H9 (cell line): Measurements from ENCODE around the gene MYNN. TPM values are rescaled to one million over a fixed set of nuclear protein-coding genes. Genes with fewer than 3 reads are reported as not detected.

Experiments
- DNase-seq: peaks from one replicate; pipeline ENCODE4 v3.0.0-alpha.2; 2017
- H2AFZ ChIP-seq: one replicate; pipeline ENCODE4 v1.6.1; 2013; ENCODE audit warnings: mild to moderate bottlenecking, low read length, control low read depth, moderate library complexity
- H2AK5ac ChIP-seq: 2 replicates; pipeline ENCODE4 v1.6.1; 2013; ENCODE audit warnings: low read length, control low read depth, mixed read lengths; ENCODE audit not compliant: insufficient read length
- H2BK120ac ChIP-seq: one replicate; pipeline ENCODE4 v1.6.1; 2013; ENCODE audit warnings: low read depth, mild to moderate bottlenecking, low read length, control low read depth, inconsistent platforms; ENCODE audit not compliant: poor library complexity, severe bottlenecking
- H2BK12ac ChIP-seq: 2 replicates; pipeline ENCODE4 v1.6.1; 2013; ENCODE audit warnings: low read length, control low read depth, mixed read lengths, low read depth; ENCODE audit not compliant: insufficient read length
- H2BK15ac ChIP-seq: 2 replicates; pipeline ENCODE4 v1.6.1; 2013; ENCODE audit warnings: low read depth, low read length, control low read depth
- H2BK20ac ChIP-seq: one replicate; pipeline ENCODE4 v1.6.1; 2013; ENCODE audit warnings: low read depth, mild to moderate bottlenecking, low read length, control low read depth, inconsistent platforms; ENCODE audit not compliant: poor library complexity, severe bottlenecking
- H2BK5ac ChIP-seq: 2 replicates; pipeline ENCODE4 v1.6.1; 2013; ENCODE audit warnings: low read length, control low read depth, mixed read lengths; ENCODE audit not compliant: insufficient read length
- H3K14ac ChIP-seq: 2 replicates; pipeline ENCODE4 v1.6.1; 2013; ENCODE audit warnings: low read length, control low read depth; ENCODE audit not compliant: insufficient read depth
- H3K18ac ChIP-seq: 2 replicates; pipeline ENCODE4 v1.6.1; 2013; ENCODE audit warnings: low read depth, mild to moderate bottlenecking, mixed read lengths, low read length, control low read depth; ENCODE audit not compliant: insufficient read length
- H3K23ac ChIP-seq: 2 replicates; pipeline ENCODE4 v1.6.1; 2013; ENCODE audit warnings: low read length, control low read depth, mixed read lengths, low read depth; ENCODE audit not compliant: insufficient read length
- H3K23me2 ChIP-seq: 2 replicates; pipeline ENCODE4 v1.6.1; 2013; ENCODE audit warnings: low read depth, mild to moderate bottlenecking, mixed read lengths, low read length, control low read depth; ENCODE audit not compliant: insufficient read length, poor library complexity, severe bottlenecking
- H3K27ac ChIP-seq: 2 replicates; pipeline ENCODE4 v1.5.1; 2013; ENCODE audit warnings: low read length, control low read depth, mixed read lengths, low read depth; ENCODE audit not compliant: insufficient read length
- H3K27me3 ChIP-seq: 2 replicates; pipeline ENCODE4 v1.6.1; 2013; ENCODE audit warnings: low read length, control low read depth, inconsistent platforms; ENCODE audit not compliant: insufficient read depth
- H3K4ac ChIP-seq: 2 replicates; pipeline ENCODE4 v1.6.1; 2013; ENCODE audit warnings: low read depth, mild to moderate bottlenecking, control low read depth, inconsistent platforms, low read length, moderate library complexity
- H3K4me1 ChIP-seq: 2 replicates; pipeline ENCODE4 v1.6.1; 2013; ENCODE audit warnings: low read length, control low read depth, inconsistent platforms; ENCODE audit not compliant: insufficient read depth
- H3K4me2 ChIP-seq: 2 replicates; pipeline ENCODE4 v1.6.1; 2013; ENCODE audit warnings: low read length, control low read depth, mixed read lengths; ENCODE audit not compliant: insufficient read length, insufficient read depth
- H3K56ac ChIP-seq: 2 replicates; pipeline ENCODE4 v1.6.1; 2013; ENCODE audit warnings: low read depth, mild to moderate bottlenecking, mixed read lengths, low read length, control low read depth; ENCODE audit not compliant: insufficient read length
- H3K79me1 ChIP-seq: 2 replicates; pipeline ENCODE4 v1.6.1; 2013; ENCODE audit warnings: low read depth, mild to moderate bottlenecking, moderate library complexity, low read length, control low read depth, inconsistent platforms; ENCODE audit not compliant: insufficient read depth, poor library complexity, severe bottlenecking
- H3K79me2 ChIP-seq: 2 replicates; pipeline ENCODE4 v1.6.1; 2013; ENCODE audit warnings: low read length, control low read depth, inconsistent platforms; ENCODE audit not compliant: insufficient read depth
- H3K9ac ChIP-seq: 2 replicates; pipeline ENCODE4 v1.6.1; 2013; ENCODE audit warnings: low read length, control low read depth, mixed read lengths; ENCODE audit not compliant: insufficient read length; ENCODE audit errors: extremely low read depth
- H3K9me3 ChIP-seq: one replicate; pipeline ENCODE4 v1.6.1; 2013; ENCODE audit warnings: low read depth, low read length, inconsistent platforms; ENCODE audit not compliant: control insufficient read depth
- H3T11ph ChIP-seq: one replicate; pipeline ENCODE4 v1.6.1; 2013; ENCODE audit warnings: mild to moderate bottlenecking, low read length, control low read depth, inconsistent platforms
- H4K20me1 ChIP-seq: one replicate; pipeline ENCODE4 v1.6.1; 2013; ENCODE audit not compliant: control insufficient read depth, insufficient read length, insufficient read depth
- H4K5ac ChIP-seq: 2 replicates; pipeline ENCODE4 v1.6.1; 2013; ENCODE audit warnings: low read depth, mild to moderate bottlenecking, mixed read lengths, low read length, control low read depth; ENCODE audit not compliant: insufficient read length
- H4K8ac ChIP-seq: replicated peaks from 2 replicates; pipeline ENCODE4 v1.6.1; 2013; ENCODE audit warnings: low read length, control low read depth, mixed read lengths, low read depth; ENCODE audit not compliant: insufficient read length
- H4K91ac ChIP-seq: 2 replicates; pipeline ENCODE4 v1.6.1; 2013; ENCODE audit warnings: low read depth, mild to moderate bottlenecking, moderate library complexity, mixed read lengths, low read length, control low read depth; ENCODE audit not compliant: insufficient read length
- H3K27ac Mint-ChIP-seq, 3 experiments: 2 replicates in 2 of 3; 3 replicates in 1 of 3; pipeline ENCODE4 v1.8.0; 2020 to 2021; ENCODE audit warnings: mixed read lengths in 3 of 3, mild to moderate bottlenecking in 1 of 3, moderate library complexity in 1 of 3
- H3K27me3 Mint-ChIP-seq: 2 replicates; pipeline ENCODE4 v1.8.0; 2021; ENCODE audit warnings: low read depth, mild to moderate bottlenecking, moderate library complexity, mixed read lengths
- H3K36me3 Mint-ChIP-seq, 3 experiments: 2 replicates in 2 of 3; 3 replicates in 1 of 3; pipeline ENCODE4 v1.8.0; 2020 to 2021; ENCODE audit warnings: low read depth in 3 of 3, mixed read lengths in 3 of 3; ENCODE audit not compliant: insufficient read depth in 1 of 3
- H3K4me1 Mint-ChIP-seq, 2 experiments: 2 replicates each; pipeline ENCODE4 v1.8.0; 2020; ENCODE audit warnings: mixed read lengths in 2 of 2
- H3K4me3 Mint-ChIP-seq, 2 experiments: 2 replicates in 1 of 2; 3 replicates in 1 of 2; pipeline ENCODE4 v1.8.0; 2020 to 2021; ENCODE audit warnings: mild to moderate bottlenecking in 2 of 2, mixed read lengths in 2 of 2, moderate library complexity in 1 of 2
- H3K9me3 Mint-ChIP-seq, 2 experiments: 2 replicates in 1 of 2; 3 replicates in 1 of 2; pipeline ENCODE4 v1.8.0; 2020; ENCODE audit warnings: mild to moderate bottlenecking in 2 of 2, mixed read lengths in 2 of 2, moderate library complexity in 1 of 2
- WGBS: extraction: QIAGEN DNeasy Blood & Tissue Kit; methylation state at CpG from one replicate; pipeline ENCODE4 v1.1.7; 2013; ENCODE audit warnings: missing lambda C conversion rate, low lambda C conversion rate, mixed read lengths; ENCODE audit not compliant: insufficient read length; ENCODE audit errors: extremely low coverage; 5-methylcytosine and 5-hydroxymethylcytosine counted together
- total RNA-seq: library from RNA; stranded (reverse); gene quantifications from 2 replicates; pipeline ENCODE4 v1.2.1, GENCODE V29; 2021
- TF ChIP-seq, protein P1 (sequence below): fragments of 200-600 bp; sonication (generic); conservative IDR thresholded peaks from 3 replicates; pipeline ENCODE4 v1.8.0; 2021; ENCODE audit warnings: antibody characterized with exemption, mild to moderate bottlenecking

Gene MYNN
- total RNA-seq, 1 experiment from 2014 or later: 15.9 TPM

DNA sequence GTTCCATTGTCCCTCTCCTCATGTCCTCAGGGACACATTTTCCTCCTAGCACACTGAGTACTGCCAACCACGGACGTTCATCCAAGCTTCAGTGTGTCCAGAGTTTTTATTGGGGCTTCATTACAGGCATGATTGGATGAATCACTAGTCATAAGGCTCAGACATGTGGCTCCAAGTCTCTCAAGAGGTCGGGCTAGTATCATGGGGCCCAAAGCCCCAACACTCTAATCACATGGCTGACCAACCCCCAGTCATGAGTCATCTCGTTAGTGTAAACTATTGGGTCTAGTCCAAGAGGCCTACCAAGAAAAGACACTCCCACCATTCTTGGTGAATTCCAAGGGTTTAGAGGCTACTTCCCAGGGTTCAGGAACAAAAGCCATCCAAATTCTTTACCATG, 12.7 kb upstream of the MYNN start:
- no peak overlapping the region for H3K18ac ChIP-seq
- H3K27me3 ChIP-seq: no peaks in the 10 kb centered on the region
- no peaks in the 10 kb centered on the region for H3K9me3 ChIP-seq
- no peak overlapping the region for H3T11ph ChIP-seq
- no peak overlapping the region for H4K8ac ChIP-seq
- H3K4me1 Mint-ChIP-seq: peaks cover 2 to 7% of the 10 kb centered on the region in 2 experiments; a peak in 3 of 4 replicates
- DNase-seq: no peak
- no peak overlapping the region for H3K14ac ChIP-seq
- H3K4me3 Mint-ChIP-seq: no peak overlapping the region
- TF ChIP-seq, protein P1, sequence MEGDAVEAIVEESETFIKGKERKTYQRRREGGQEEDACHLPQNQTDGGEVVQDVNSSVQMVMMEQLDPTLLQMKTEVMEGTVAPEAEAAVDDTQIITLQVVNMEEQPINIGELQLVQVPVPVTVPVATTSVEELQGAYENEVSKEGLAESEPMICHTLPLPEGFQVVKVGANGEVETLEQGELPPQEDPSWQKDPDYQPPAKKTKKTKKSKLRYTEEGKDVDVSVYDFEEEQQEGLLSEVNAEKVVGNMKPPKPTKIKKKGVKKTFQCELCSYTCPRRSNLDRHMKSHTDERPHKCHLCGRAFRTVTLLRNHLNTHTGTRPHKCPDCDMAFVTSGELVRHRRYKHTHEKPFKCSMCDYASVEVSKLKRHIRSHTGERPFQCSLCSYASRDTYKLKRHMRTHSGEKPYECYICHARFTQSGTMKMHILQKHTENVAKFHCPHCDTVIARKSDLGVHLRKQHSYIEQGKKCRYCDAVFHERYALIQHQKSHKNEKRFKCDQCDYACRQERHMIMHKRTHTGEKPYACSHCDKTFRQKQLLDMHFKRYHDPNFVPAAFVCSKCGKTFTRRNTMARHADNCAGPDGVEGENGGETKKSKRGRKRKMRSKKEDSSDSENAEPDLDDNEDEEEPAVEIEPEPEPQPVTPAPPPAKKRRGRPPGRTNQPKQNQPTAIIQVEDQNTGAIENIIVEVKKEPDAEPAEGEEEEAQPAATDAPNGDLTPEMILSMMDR: no peak
- no peak overlapping the region for H3K56ac ChIP-seq
- no peak overlapping the region for H3K23ac ChIP-seq
- H4K91ac ChIP-seq: no peak overlapping the region
- H3K27ac ChIP-seq: no peak overlapping the region
- H3K79me2 ChIP-seq: no peaks in the 10 kb centered on the region
- no peaks in the 10 kb centered on the region; the same call in 1 of the 2 replicates for H3K27me3 Mint-ChIP-seq
- peaks cover 5% of the 10 kb centered on the region for H3K23me2 ChIP-seq
- H4K5ac ChIP-seq: no peak overlapping the region
- H3K79me1 ChIP-seq: no peaks in the 10 kb centered on the region
- H2BK120ac ChIP-seq: no peak overlapping the region
- no peak overlapping the region for H3K27ac Mint-ChIP-seq
- no peak overlapping the region for H3K4me2 ChIP-seq
- no peak overlapping the region for H2BK5ac ChIP-seq
- no peak overlapping the region for H2BK15ac ChIP-seq
- H3K4ac ChIP-seq: no peak overlapping the region
- no peak overlapping the region for H2AK5ac ChIP-seq
- peaks cover 0 to 6% (median 4%) of the 10 kb centered on the region in 3 experiments; a peak in 4 of 7 replicates for H3K36me3 Mint-ChIP-seq
- no peaks in the 10 kb centered on the region for H4K20me1 ChIP-seq
- no peak overlapping the region for H2BK20ac ChIP-seq
- H2BK12ac ChIP-seq: no peak overlapping the region
- no CpG with 5 or more reads among the region's 4 CpGs for WGBS
- no peak overlapping the region for H3K9ac ChIP-seq
- no peak overlapping the region for H2AFZ ChIP-seq
- peaks cover 10% of the 10 kb centered on the region in 2 experiments; a peak in 3 of 5 replicates for H3K9me3 Mint-ChIP-seq
- H3K4me1 ChIP-seq: no peaks in the 10 kb centered on the region
